ENCODE data around the gene TMEM126A.
"Not testable (repeated sequence)": the region's sequence is repeated elsewhere in the genome, so short reads cannot be mapped to it uniquely, and the experiment has no call there.

TMEM126A gene

GRCh38 chr11:85628771-85629341 is 18.9 kb upstream of the TMEM126A start:
- Mint-ChIP-seq H3K36me3 (no peaks in the 10 kb centered on the region), H3K4me1 (peaks cover 10 to 18% of the 10 kb centered on the region in 2 donors)
- no peak for DNase-seq

GRCh38 chr11:85634747-85635146 is 13.0 kb upstream of the TMEM126A start:
- no peak for DNase-seq
- Mint-ChIP-seq H3K4me3 (no peak overlapping the region), H3K9me3 (no peaks in the 10 kb centered on the region), H3K36me3 (peaks cover 19 to 35% of the 10 kb centered on the region in 2 donors), H3K27ac (no peak overlapping the region), H3K4me1 (no peaks in the 10 kb centered on the region), H3K27me3 (no peaks in the 10 kb centered on the region)
- ATAC-seq (replicated peaks) = no peak

More at GRCh38 chr11:85628771-85629341, 18.9 kb upstream of the TMEM126A start:
- peak; percentile 5 to 16 for ATAC-seq (replicated peaks)
- Mint-ChIP-seq H3K9me3 (no peaks in the 10 kb centered on the region), H3K27me3 (no peaks in the 10 kb centered on the region), H3K4me3 (peak overlapping the region; percentile 96 to 98), H3K27ac (peak overlapping the region; percentile 95)

GRCh38 chr11:85643191-85643614 is 4.6 kb upstream of the TMEM126A start:
- no peak overlapping the region for H3K4me3 Mint-ChIP-seq
- no peaks in the 10 kb centered on the region for H3K4me1 Mint-ChIP-seq
- H3K27ac Mint-ChIP-seq = no peak overlapping the region
- DNase-seq (no peak), ATAC-seq (replicated peaks) (no peak)
- peaks cover 21 to 26% of the 10 kb centered on the region in 2 donors for H3K27me3 Mint-ChIP-seq
- H3K36me3 Mint-ChIP-seq = peaks cover 20 to 23% of the 10 kb centered on the region in 2 donors
- no peaks in the 10 kb centered on the region for H3K9me3 Mint-ChIP-seq

- H3K9me3 Mint-ChIP-seq = no peaks in the 10 kb centered on the region
- H3K36me3 Mint-ChIP-seq = peaks cover 0 to 14% of the 10 kb centered on the region in 2 donors
- peak overlapping the region; percentile 87 to 96 for H3K4me3 Mint-ChIP-seq
- peak overlapping the region; percentile 95 for H3K27ac Mint-ChIP-seq
- no peak for DNase-seq
- H3K4me1 Mint-ChIP-seq = peaks cover 6 to 25% of the 10 kb centered on the region in 2 donors
- ATAC-seq (replicated peaks) = peak; percentile 10 to 17
- peaks cover 17 to 24% of the 10 kb centered on the region in 2 donors for H3K27me3 Mint-ChIP-seq
Observed at GRCh38 chr11:85647078-85647477, 689 bp upstream of the TMEM126A start.

GRCh38 chr11:85651118-85651517 is 3.4 kb downstream of the TMEM126A start:
- Mint-ChIP-seq H3K4me3 (no peak overlapping the region), H3K4me1 (peaks cover 11 to 41% of the 10 kb centered on the region in 2 donors), H3K9me3 (no peaks in the 10 kb centered on the region), H3K27me3 (no peaks in the 10 kb centered on the region), H3K27ac (peak overlapping the region; percentile 52), H3K36me3 (peaks cover 0 to 14% of the 10 kb centered on the region in 2 donors)
- ATAC-seq (replicated peaks) = no peak
- no peak for DNase-seq

- Mint-ChIP-seq H3K4me1 (peaks cover 13 to 47% of the 10 kb centered on the region in 2 donors), H3K36me3 (peaks cover 5 to 18% of the 10 kb centered on the region in 2 donors), H3K4me3 (no peak overlapping the region), H3K27ac (no peak overlapping the region), H3K9me3 (no peaks in the 10 kb centered on the region), H3K27me3 (no peaks in the 10 kb centered on the region)
- DNase-seq (no peak), ATAC-seq (replicated peaks) (no peak)
Observed at GRCh38 chr11:85652786-85653447, 5.2 kb downstream of the TMEM126A start.

- not testable (repeated sequence) for H3K27ac Mint-ChIP-seq; H3K27me3 Mint-ChIP-seq; H3K9me3 Mint-ChIP-seq; ATAC-seq (replicated peaks); H3K4me3 Mint-ChIP-seq; DNase-seq
- peaks cover 5 to 18% of the 10 kb centered on the region in 2 donors for H3K36me3 Mint-ChIP-seq
- H3K4me1 Mint-ChIP-seq = peaks cover 11 to 42% of the 10 kb centered on the region in 2 donors
Observed at GRCh38 chr11:85654343-85654742, 6.6 kb downstream of the TMEM126A start.

GRCh38 chr11:85656777-85657176 is 9.0 kb downstream of the TMEM126A start:
- Mint-ChIP-seq H3K36me3 (peaks cover 15 to 21% of the 10 kb centered on the region in 2 donors), H3K4me3 (no peak overlapping the region), H3K9me3 (no peaks in the 10 kb centered on the region), H3K4me1 (peaks cover 15 to 45% of the 10 kb centered on the region in 2 donors), H3K27ac (no peak overlapping the region), H3K27me3 (no peaks in the 10 kb centered on the region)
- no peak for ATAC-seq (replicated peaks)
- no peak for DNase-seq

- Mint-ChIP-seq H3K4me3 (no peak overlapping the region), H3K36me3 (peaks cover 19 to 23% of the 10 kb centered on the region in 2 donors), H3K9me3 (no peaks in the 10 kb centered on the region), H3K27me3 (no peaks in the 10 kb centered on the region), H3K27ac (no peak overlapping the region), H3K4me1 (peaks cover 14 to 38% of the 10 kb centered on the region in 2 donors)
- ATAC-seq (replicated peaks) = no peak
- DNase-seq = no peak
Observed at GRCh38 chr11:85658180-85658579, 10.4 kb downstream of the TMEM126A start.

GRCh38 chr11:85661972-85662664 is 14.4 kb downstream of the TMEM126A start:
- H3K27me3 Mint-ChIP-seq = no peaks in the 10 kb centered on the region
- H3K4me3 Mint-ChIP-seq = peak overlapping the region; percentile 35 to 62
- H3K36me3 Mint-ChIP-seq = peaks cover 25 to 34% of the 10 kb centered on the region in 2 donors
- H3K4me1 Mint-ChIP-seq = peaks cover 17 to 43% of the 10 kb centered on the region in 2 donors
- H3K9me3 Mint-ChIP-seq = no peaks in the 10 kb centered on the region
- DNase-seq (no peak), ATAC-seq (replicated peaks) (no peak)
- H3K27ac Mint-ChIP-seq = no peak overlapping the region

- peaks cover 17 to 41% of the 10 kb centered on the region in 2 donors for H3K4me1 Mint-ChIP-seq
- H3K36me3 Mint-ChIP-seq = peaks cover 23 to 33% of the 10 kb centered on the region in 2 donors
- H3K4me3 Mint-ChIP-seq = peak overlapping the region; percentile 100
- H3K27me3 Mint-ChIP-seq = no peaks in the 10 kb centered on the region
- ATAC-seq (replicated peaks) = no peak
- no peaks in the 10 kb centered on the region for H3K9me3 Mint-ChIP-seq
- H3K27ac Mint-ChIP-seq = peak overlapping the region; percentile 98
- DNase-seq = no peak
Observed at GRCh38 chr11:85663080-85663752, 15.4 kb downstream of the TMEM126A start.

GRCh38 chr11:85663753-85664614 is 16.2 kb downstream of the TMEM126A start:
- H3K4me1 Mint-ChIP-seq = peaks cover 17 to 41% of the 10 kb centered on the region in 2 donors
- peaks cover 23 to 33% of the 10 kb centered on the region in 2 donors for H3K36me3 Mint-ChIP-seq
- H3K27ac Mint-ChIP-seq = peak overlapping the region; percentile 98
- peak overlapping the region; percentile 100 for H3K4me3 Mint-ChIP-seq
- DNase-seq (peak; percentile 79), ATAC-seq (replicated peaks) (peak; percentile 74 to 77)
- no peaks in the 10 kb centered on the region for H3K27me3 Mint-ChIP-seq
- no peaks in the 10 kb centered on the region for H3K9me3 Mint-ChIP-seq
